ENCODE measurements around the gene LGR5.

Gene LGR5

DNA sequence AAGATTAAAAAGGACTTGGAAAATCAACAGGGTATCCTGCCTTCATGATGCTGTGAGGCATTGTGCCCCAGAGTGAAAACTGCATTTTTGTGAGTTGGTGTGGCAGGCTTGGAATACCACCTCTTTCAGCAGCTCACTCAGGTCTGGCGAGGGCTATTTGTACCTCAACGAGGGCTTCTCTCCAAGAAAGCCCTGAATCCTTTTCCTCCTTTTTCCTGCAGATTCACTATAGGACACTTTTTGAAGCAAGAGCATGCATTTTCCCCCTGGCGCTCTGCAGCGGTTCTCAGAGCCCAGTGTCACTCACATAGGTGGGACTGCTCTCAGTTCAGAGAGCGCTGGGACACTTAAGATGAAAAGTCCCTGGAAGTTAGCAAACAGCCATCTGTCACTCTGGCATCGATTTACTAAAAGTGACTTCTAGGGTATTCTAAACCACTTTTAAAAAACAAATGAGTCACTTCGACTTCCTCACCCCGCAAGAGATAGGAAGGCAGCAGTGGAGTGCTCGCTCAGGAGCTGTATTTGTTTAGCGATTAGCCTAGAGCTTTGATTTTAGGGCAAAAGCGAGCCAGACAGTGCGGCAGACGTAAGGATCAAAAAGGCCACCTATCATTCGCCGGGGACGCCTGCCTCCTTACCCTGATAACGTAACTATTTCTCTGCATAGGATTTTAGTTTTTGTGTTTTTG, 782 bp upstream of the LGR5 start:
- peak; percentile 31 for DNase-seq (ENCODE audit: low read depth, low spot score)

DNA sequence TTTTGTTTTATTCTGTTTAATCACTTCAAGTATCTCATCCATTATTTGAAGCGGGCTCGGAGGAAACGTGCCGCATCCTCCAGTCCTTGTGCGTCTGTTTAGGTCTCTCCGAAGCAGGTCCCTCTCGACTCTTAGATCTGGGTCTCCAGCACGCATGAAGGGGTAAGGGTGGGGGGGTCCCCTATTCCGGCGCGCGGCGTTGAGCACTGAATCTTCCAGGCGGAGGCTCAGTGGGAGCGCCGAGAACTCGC, 311 bp upstream of the LGR5 start:
- no peak for DNase-seq (ENCODE audit: low read depth, low spot score)

DNA sequence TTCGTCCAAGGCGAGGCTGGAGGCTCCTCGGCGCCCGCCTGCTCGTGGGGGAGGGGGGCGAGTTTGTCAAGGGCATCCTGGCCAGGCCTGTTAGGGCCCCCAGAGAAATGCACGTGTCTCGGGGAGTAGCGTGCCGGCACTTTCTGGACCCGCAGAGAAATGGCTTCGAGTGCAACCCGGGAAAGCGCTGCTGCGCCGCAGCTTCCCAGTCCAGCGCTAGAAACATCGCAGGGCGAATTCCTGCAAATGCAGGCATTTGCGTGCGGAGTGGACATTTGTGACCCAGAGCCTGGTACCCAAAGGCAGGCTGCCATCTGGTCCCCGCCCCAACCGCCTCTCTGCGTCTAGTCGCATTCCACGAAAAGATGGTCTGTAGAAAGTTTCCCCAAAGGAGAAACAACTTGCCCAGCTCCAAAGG, 756 bp downstream of the LGR5 start:
- DNase-seq (ENCODE audit: low read depth, low spot score): peak; percentile 43

DNA sequence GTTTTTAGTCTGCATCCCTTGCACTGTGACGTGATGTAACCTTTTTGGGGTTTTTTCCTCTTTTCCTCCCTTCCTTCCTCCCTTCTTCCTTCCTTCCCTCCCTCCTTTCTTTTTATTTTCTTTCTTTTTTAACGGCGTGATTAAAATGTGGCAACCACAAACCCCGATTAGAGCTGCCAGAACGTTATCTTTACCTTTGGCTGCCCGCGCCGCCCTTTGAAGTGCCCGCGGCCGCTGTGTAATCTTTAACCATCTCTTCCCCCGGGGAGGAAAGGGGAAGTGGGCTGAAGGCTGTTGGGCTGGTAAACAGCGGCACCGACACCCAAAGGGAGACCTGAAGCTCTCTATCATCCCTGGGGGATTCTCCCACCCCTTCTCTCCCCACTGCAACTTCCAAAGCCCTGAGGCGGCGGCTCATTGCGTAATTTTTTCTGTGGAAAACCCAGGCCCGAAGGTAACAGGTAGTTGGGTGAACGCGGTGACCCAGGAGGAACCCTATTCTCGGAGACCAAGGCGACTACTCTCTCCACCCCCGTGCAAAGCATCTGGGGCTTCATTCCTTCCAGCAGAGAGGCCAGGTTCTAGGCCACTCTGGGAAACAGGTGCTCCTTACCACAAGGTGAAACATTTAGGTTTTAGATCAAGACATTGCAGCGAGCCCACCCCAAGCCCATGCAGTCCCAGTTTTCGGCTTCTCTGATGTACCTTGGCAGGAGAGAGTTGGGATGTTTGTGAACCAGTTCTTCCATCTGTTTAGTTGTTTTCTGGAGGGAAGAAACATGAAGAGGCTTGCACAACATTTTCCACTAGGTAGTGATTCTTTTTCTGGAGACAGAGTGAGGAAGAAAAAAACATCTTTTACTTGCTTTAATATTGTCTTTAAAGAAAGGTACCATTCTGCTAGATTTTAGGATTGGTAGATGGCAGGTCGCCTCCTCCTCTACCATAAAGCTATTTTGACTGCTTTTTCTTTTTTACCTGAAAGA, 1.5 kb downstream of the LGR5 start:
- peak; percentile 10 for DNase-seq (ENCODE audit: low read depth, low spot score)

DNA sequence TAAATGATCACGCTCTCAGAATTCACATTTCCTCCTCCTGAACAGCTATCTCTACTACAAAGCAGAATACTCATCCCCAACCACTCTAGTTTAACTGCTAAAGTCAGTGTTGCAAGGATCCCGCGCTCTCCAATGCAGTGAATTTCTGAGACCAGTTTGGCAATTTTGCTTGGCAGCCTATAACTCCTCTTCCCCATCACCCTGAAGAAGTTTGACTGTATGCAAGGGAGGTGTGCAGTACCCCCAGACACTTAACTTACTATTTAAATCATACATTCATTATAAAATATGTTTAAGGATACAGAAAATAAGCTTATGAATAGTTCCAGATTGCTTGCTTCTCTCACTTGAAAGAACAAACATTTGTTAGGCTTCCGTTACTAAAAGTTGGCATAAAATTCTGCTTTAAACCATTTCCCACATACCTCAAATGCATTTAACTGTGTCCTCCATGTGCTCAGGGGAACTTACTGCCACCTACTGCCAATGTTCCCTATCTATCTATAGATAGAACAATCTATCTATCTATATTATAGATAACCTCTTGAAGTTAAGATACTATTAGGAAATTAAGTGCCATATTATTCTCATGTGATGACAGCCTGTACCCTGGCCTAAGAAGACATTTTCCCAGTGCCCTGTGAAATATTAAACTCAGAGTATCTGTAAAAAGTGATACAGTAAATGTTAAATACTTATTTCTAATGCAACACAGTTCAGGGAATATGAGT, 2.4 kb downstream of the LGR5 start:
- no peak for DNase-seq (ENCODE audit: low read depth, low spot score)

DNA sequence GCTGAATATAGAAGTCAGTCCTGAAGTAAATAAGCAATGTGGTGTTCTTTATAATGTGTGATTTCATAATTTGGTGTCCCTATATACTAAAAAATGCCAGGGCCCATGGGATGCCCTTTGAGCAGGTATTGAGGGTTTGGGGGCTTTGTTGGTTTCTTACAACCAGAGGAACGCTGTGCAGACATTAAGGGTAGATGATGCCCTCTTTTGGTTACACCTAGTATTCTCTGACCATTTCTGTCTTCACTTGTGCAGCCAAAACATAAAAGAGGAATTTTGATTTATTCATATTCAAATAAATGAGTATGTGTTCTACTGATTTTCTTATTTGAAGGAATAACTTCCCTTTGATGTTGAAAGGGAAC, 3.0 kb downstream of the LGR5 start:
- DNase-seq (ENCODE audit: low read depth, low spot score): no peak

DNA sequence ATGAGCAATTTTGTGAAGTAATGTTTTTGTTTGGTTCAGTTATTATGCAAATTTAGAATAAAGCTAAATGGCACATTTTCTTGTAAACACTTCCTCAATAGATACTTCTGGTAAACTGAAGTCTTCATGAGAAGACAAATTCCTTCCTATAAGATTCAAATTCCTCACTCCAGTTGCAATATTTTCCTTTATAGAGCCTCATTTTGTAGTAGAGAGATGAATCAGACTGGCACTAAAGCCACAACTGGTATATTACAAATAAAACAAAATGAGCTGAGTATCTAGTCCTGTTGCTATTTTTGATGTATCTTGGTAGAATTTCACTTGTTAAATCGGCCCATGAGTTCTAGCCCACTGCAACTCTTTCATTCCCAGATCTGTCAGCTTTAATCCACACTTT, 5.5 kb downstream of the LGR5 start:
- DNase-seq (ENCODE audit: low read depth, low spot score): no peak

DNA sequence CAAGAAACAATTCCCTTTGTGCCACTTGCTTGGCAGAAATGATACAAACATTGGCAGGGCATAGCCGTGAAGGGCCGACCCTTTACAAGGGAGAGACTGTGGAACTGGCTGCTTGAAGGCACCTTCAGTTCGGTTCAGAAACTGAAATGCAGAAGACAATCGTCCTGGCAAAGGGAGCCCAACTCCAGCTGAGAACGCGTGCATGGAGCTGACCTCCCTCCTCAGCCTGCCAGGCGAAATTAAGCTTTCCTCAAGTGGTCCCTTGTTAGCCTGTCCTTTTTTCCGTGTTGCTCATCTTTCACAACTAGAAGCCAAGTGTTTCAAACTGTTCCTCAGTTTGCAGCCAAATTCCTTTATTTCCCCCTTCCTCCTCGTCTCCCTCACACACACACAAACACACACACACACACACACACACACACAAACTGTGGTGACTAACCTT, 8.1 kb downstream of the LGR5 start:
- DNase-seq (ENCODE audit: low read depth, low spot score): no peak

DNA sequence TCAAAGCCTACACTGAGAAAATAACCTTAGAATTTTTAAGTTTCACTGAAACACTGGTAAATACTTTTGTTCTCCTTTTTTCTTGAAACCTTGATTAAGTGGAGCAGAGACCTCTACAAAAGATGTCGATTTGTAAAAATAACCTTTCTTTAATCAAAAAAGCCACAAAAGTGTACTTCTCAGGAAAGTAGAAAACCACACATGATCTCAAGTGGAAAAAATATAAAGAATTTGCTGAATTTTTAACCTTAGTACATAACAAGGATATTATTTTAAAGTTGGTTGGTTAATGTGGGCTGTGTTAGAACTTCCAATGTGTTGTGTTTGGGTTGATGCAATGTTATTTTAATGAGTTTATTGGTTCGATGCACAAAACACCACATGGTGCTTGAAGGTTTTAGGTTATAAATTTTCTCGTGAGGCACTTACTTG, 8.6 kb downstream of the LGR5 start:
- peak; percentile 68 for DNase-seq (ENCODE audit: low read depth, low spot score)

DNA sequence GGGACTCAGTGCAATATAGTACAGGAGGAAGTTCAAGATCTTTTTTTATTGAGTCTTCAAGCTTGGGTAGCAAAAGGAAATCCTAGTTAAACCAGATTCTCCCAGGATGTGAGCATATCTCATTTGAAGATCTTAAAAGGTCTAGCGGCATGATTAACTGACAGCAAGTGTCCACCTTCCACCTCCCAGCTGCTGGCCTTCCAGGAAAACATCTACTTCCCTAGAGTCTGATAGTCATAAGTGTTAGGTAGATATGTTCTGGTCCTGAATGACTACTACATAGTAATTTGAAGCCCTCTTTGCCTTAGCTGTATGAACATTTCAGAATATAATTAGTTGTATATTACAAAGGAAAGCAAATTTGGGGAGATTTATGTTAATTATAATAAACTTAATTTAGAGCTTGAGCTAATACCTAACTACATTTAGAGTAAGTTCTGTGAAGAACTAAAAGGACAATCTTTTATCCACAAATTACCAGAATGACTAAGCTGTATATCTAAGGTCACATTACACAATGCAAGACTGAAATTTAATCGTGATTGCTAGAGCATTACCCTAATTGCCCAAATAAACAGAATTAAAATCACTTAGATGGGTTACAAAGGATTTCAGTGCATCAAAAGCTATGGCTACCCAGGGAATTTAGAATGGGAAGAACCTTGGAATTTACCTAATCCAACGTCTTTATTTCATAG, 9.9 kb downstream of the LGR5 start:
- no peak for DNase-seq (ENCODE audit: low read depth, low spot score)

DNA sequence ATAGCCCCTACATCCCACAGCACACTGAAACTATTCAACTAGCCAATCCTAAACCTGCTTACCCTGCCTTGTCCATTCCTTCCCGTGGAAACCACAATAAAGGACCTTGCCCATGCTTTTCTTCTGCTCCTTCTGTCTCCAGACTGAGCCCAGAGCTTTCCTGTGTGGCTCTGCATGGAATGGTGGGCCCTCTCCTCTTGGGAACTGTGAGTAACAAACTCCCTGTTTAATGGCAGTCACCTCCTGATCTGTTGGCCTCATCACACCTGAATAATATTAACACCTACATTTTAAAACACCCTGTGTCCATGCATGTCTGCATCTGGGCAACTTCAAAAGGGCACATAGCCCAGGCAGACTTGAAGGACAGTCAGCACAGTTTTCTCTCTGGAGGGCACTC, 12.4 kb downstream of the LGR5 start:
- DNase-seq (ENCODE audit: low read depth, low spot score): no peak

DNA sequence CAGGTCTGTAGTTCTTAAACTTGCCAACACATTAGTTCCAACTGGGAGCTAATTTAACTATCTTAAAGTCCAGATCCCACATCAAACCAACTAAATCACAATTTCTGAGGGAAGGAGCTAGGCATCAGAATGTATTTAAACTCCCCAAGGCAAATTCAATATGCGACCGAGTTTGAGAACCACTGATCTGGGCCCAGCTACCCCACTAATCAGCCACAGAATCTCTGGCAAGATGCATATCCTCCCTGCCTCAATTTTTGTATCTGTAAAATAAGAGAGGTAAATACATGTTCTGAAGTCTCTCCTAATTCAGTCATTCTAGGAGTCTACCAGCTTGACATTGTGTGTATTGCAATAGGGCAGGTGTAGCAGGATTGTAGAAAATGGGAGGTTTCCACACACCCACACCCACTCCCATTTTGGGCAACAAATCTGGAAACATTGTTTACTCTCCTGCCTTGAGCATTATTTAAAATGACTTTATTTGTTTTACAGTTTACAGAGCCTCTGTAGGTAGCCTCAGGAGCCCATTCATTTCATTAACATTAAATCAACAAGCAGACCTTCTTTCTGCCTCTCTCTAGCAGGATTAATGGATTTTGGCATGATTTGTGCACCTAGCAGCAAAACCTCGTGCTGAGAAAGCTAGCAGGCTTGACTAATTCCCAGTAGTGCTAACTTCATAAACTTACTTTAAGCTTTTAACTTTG, 15.6 kb downstream of the LGR5 start:
- DNase-seq (ENCODE audit: low read depth, low spot score): no peak

DNA sequence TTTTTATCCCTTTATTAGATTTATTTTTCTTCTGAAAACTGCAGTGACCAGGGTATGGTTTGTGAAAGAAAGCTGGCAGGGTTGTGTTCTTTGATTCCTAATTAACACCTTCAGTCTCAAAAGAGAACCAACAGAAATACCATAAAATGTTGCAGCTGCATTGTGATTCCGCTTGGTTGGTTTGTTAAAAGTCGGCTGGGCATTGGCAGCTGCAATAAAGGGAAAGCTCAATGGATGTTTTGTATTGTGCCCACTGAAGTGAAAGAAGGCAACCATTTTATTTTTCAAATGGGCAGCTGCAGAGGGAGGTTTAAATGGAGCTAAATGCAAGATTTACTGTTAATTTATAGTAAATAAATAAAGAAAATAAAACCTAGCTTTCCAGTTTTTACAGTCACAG, 16.7 kb downstream of the LGR5 start:
- DNase-seq (ENCODE audit: low read depth, low spot score): peak; percentile 53

DNA sequence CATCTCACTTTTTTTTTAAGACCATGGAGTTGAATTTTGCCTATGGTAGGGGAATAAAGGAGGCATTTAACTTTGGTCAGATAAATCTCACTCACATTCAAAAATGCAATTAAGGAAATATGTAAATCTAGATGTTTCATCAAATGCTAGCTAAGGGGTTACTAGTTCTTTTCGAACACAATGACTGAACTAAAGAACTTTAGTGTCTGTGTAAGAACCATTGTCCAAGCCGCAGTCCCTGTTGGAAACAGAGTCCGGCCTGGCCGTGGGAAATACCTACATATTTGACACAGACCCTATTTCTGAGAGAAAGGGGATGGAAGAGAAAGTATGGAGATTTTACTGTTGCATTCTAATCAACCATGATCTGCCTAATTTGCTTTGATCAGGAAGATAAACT, 17.4 kb downstream of the LGR5 start:
- no peak for DNase-seq (ENCODE audit: low read depth, low spot score)

DNA sequence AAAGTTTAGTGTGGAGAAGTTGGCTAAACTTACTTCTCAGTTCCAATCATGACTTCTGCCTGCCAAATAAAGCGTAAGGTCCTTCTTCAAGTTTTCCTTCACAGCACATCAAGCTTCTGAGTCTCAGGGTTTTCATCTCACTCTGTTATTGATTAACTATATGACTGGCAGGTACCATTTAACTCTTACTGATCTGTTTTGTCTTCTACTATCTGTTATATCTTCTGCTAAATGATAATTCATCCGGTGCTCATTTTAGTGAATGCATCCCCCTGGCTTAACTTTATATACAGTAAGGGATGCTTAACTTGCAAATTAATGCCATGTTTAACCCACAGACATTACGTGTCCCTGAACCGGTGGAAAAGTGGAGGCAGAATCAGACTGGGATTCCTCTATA, 20.7 kb downstream of the LGR5 start:
- no peak for DNase-seq (ENCODE audit: low read depth, low spot score)

DNA sequence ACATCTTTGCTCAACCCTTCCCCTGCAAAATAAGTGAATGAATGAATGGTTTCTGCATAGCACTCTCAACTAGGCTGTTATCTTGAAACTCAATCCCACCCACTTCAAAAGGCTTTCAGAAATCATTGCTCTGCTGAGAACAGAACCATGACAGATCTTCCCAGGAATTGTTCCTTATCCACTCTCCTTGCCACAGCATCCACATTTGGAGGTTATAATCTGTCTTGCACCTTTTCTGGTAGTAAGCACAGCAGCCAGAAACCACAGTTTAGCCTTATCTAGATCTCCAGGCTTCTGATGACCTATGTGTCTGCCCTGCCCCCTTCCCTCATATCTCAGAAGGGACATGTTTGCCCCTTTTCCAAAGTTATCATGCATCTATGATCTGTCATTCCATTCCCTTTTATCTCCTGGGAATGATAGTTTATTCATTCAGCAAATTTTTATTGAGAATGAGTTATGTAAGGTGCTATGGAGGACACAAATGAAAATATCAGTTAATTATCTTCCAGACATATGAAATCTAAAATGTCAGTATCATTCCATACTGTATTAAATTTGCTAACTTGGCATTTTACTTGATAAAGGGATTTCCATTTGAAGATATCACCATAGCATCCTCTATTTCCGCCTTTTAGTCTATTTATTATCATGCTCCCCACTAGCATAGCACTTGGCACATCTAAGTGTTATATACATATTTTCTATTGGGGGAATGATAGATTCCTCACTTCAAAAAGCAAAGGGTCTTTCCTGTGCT, 21.4 kb downstream of the LGR5 start:
- DNase-seq (ENCODE audit: low read depth, low spot score): no peak

DNA sequence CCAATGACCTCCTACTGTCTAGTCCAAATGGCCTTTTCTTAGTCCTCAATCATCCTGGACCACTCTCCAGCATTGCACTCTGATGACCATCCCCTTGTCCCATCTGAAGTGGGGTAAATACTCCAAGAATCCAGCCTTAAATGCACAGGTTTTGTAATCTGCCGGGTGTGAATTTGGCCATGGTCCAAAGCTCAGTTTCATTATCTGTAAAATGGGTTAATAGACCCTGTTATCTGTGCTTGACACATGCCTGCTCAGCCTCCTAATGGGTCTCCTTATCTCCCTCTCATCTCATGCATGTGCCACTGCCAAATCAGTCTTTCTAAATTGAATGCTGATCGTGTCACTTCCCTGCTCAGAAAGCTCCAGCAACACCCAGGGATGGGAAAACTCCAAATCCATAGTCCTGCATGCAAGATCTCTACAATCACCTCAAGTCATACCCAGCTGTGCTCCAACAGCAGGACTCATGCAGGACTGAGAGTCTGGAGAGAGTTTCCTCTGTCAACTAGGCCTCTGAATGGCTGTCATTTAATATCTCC, 22.3 kb downstream of the LGR5 start:
- DNase-seq (ENCODE audit: low read depth, low spot score): no peak

DNA sequence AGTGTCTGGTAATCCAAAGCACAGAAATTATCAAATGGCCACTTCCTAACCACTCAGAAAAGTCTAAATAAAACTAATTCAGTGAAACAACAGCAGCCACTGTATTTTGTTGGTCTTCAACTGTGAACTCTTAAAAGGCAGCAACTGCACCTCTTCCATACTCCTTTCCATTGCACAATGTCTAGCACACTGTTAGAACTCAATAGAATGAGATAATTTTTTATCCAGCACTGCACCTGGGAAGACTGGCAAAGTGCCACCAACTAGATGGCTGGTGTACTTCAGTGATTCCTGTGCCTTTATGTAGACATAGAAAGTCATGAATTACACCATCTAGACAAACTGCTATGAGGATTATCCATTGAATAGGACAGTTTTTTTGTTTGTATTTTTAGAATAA, 26.2 kb downstream of the LGR5 start:
- no peak for DNase-seq (ENCODE audit: low read depth, low spot score)

DNA sequence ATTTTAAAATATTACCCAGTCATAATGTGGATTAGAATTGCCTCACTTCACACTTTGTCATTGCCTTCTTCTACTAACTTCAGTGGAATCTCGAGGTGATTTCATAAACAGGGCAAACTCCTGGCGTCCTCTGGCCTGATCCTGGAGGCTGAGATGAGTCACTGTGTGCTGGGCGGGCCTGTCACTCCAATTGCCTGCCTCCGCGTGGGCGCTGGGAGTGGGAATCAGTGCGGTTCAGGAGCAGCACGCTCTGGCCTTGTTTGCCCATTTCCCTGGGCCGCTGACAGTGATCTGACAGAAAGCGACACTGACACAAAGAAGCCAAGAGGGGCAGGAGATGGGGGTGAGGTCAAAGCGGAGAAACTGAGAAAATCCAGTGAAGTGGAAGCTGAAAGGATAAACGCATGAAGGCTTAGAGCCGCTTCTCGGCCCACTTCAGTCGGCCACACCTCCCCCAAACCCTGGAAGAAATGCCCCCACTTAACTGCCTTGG, 29.7 kb downstream of the LGR5 start:
- DNase-seq (ENCODE audit: low read depth, low spot score): peak; percentile 85

DNA sequence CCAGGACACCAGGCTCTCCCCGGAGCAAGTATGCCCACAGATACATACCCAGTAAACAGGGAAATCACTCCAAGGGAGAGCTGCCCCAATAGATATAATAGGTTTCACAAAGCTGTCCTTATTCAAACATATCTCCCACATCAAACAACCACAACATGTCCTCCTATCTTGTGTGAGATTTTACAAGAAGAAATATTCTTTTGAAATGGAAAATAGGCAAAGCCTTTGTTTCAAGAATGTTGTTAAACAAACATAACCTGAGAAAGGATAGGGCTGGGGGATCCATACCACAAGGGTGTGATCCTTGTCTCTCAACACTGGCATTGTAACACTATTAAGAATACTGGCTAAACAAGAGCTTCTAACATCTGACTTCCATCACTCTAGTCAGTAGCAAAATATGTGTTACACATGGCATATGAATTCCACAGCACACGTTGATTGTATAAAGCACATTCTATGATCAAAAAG, 32.9 kb downstream of the LGR5 start:
- no peak for DNase-seq (ENCODE audit: low read depth, low spot score)
